ENCODE measurements around the gene PADI2. TPM values are rescaled to one million over a fixed set of nuclear protein-coding genes. Genes with fewer than 3 reads are reported as not detected.

Gene PADI2
- total RNA-seq, 1 experiment from 2014 or later, result 4.1 TPM

- no peak for DNase-seq (ENCODE audit: low read depth)
Observed at GRCh38 chr1:17018849-17019248, 100.4 kb downstream of the PADI2 start.

GRCh38 chr1:17017435-17017834 lies 101.8 kb downstream of the PADI2 start:
- DNase-seq (ENCODE audit: low read depth), result no peak

Other genes with a start within 250 kb of the PADI2 start
- under 0.01 TPM in 1 of 2 replicates, not detected in the other for gene RNU1-2, start 223.5 kb downstream of the PADI2 start, total RNA-seq (2014; rRNA removed; shearing (Covaris generic))
- 5.4 and 5.6 TPM in 2 replicates for gene CROCC, start 197.5 kb downstream of the PADI2 start, total RNA-seq (2014; rRNA removed; shearing (Covaris generic))
- gene MFAP2, start 138.8 kb downstream of the PADI2 start, total RNA-seq (2014; rRNA removed; shearing (Covaris generic)), result 14.5 and 16.9 TPM in 2 replicates
- 75.0 and 90.6 TPM in 2 replicates for gene ATP13A2, start 107.5 kb downstream of the PADI2 start, total RNA-seq (2014; rRNA removed; shearing (Covaris generic))
- 284 and 314 TPM in 2 replicates for gene SDHB, start 65.4 kb downstream of the PADI2 start, total RNA-seq (2014; rRNA removed; shearing (Covaris generic))
- 1.9 and 2.4 TPM in 2 replicates for gene PADI1, start 85.7 kb upstream of the PADI2 start, total RNA-seq (2014; rRNA removed; shearing (Covaris generic))
- gene PADI3, start 129.6 kb upstream of the PADI2 start, total RNA-seq (2014; rRNA removed; shearing (Covaris generic)), result 44.9 and 48.8 TPM in 2 replicates
- gene PADI4, start 188.7 kb upstream of the PADI2 start, total RNA-seq (2014; rRNA removed; shearing (Covaris generic)), result 3.5 and 6.7 TPM in 2 replicates

All from RPMI7951 (cell line).